MM.1S (cell line): ENCODE results near the gene PDZK1.

Source experiments
- DNase-seq: peaks from one replicate; pipeline ENCODE4 v3.0.0-alpha.2; 2015
- H2AFZ ChIP-seq: fragments of 300-600 bp; sonication (generic); 2 replicates; pipeline ENCODE4 v1.6.0; 2016; ENCODE audit warnings: antibody characterized with exemption, low read length
- H3F3A ChIP-seq: fragments of 300-600 bp; sonication (generic); 2 replicates; pipeline ENCODE4 v1.6.1; 2016; ENCODE audit warnings: mild to moderate bottlenecking, antibody characterized with exemption, low read length, moderate library complexity, mixed read lengths; ENCODE audit not compliant: insufficient read depth
- H3K27ac ChIP-seq: fragments of 300-600 bp; sonication (generic); 2 replicates; pipeline ENCODE4 v1.5.1; 2016; ENCODE audit warnings: mild to moderate bottlenecking, low read length
- H3K27me3 ChIP-seq: fragments of 300-600 bp; sonication (generic); replicated peaks from 2 replicates; pipeline ENCODE4 v1.6.0; 2016; ENCODE audit warnings: low read length; ENCODE audit not compliant: insufficient read depth
- H3K36me3 ChIP-seq: fragments of 300-600 bp; sonication (generic); replicated peaks from 2 replicates; pipeline ENCODE4 v1.6.1; 2016; ENCODE audit warnings: mild to moderate bottlenecking, low read length, mixed read lengths; ENCODE audit not compliant: insufficient read depth
- H3K4me1 ChIP-seq: fragments of 300-600 bp; sonication (generic); 2 replicates; pipeline ENCODE4 v1.6.1; 2016; ENCODE audit warnings: low read length, mixed read lengths
- H3K4me2 ChIP-seq: fragments of 300-600 bp; sonication (generic); 2 replicates; pipeline ENCODE4 v1.6.0; 2016; ENCODE audit warnings: low read depth, low read length
- H3K4me3 ChIP-seq: fragments of 300-600 bp; sonication (generic); 2 replicates; pipeline ENCODE4 v1.5.1; 2016; ENCODE audit warnings: low read length, mixed read lengths
- H3K79me2 ChIP-seq: fragments of 300-600 bp; sonication (generic); 2 replicates; pipeline ENCODE4 v1.6.1; 2016; ENCODE audit warnings: mixed run types, low read length, mixed read lengths
- H3K9ac ChIP-seq: fragments of 300-600 bp; sonication (generic); 2 replicates; pipeline ENCODE4 v1.6.1; 2016; ENCODE audit warnings: low read length, mixed read lengths
- H3K9me2 ChIP-seq: fragments of 300-600 bp; sonication (generic); replicated peaks from 2 replicates; pipeline ENCODE4 v1.6.1; 2016; ENCODE audit warnings: mild to moderate bottlenecking, low read length, mixed read lengths; ENCODE audit not compliant: insufficient read depth
- H3K9me3 ChIP-seq: fragments of 300-600 bp; sonication (generic); replicated peaks from 2 replicates; pipeline ENCODE4 v1.6.1; 2016; ENCODE audit warnings: mild to moderate bottlenecking, low read length, mixed read lengths; ENCODE audit not compliant: insufficient read depth
- H4K20me1 ChIP-seq: fragments of 300-600 bp; sonication (generic); 2 replicates; pipeline ENCODE4 v1.6.1; 2016; ENCODE audit warnings: mild to moderate bottlenecking, low read length, moderate library complexity, mixed read lengths; ENCODE audit not compliant: insufficient read depth
- CTCF ChIP-seq: fragments of 300-600 bp; sonication (generic); IDR thresholded peaks from 2 replicates; pipeline ENCODE4 v1.5.1; 2016; ENCODE audit warnings: antibody characterized with exemption, low read length, mixed read lengths
- EZH2 ChIP-seq: fragments of 300-600 bp; sonication (generic); optimal IDR thresholded peaks from 2 replicates; pipeline ENCODE3; 2017; ENCODE audit warnings: low read depth, mild to moderate bottlenecking, antibody characterized with exemption, low read length, mixed read lengths
- EZH2phosphoT487 ChIP-seq: fragments of 300-600 bp; sonication (generic); IDR thresholded peaks from 2 replicates; pipeline ENCODE4 v1.6.1; 2018; ENCODE audit warnings: antibody characterized with exemption, low read length

The PDZK1 gene

DNA sequence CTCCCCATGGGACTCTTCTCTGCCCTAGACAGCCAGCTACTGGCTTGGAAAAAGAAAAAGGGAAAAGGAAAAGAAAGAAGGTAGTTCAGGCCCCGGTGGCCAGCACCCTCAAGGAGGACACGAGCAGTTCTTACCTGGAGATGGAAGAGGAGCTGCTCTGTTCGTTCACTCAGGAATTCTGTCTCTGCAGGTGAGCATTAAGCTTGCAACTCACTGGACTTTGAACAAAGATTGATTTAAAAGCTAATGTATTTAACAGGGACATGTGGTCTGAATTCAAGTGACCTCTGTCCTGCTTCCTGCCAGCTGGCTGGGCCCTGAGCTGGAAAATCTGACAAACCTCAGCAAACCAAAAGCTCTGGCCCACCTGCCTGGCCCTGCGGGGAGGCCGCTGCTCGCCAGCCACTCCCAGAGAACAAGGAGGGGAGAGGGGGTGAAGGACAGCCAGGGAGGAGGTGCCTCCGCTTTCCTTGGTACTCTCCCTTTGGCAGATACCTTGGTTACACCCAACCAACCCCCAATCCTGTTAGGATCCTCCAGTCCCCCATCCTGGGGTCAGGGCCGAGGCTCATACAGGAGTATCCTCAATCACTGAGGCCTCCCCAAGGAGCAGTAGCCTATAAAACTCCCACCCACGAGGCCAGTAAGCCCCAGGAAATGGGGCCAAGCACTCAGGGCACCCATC is at the start of gene PDZK1:
Gene PDZK1 (minus strand): TSS at position 186 of the 685 bp plus-strand sequence. CDS start 19,347 bp downstream, outside the sequence.
- Histone ChIP-seq H2AFZ (no peak within 1 kb of the TSS), H3K4me1 (no peaks in the 10 kb centered on the region), H3F3A (no peaks in the 10 kb centered on the region), H3K36me3 (no peaks in the 10 kb centered on the region), H3K27ac (no peak within 1 kb of the TSS), H3K79me2 (no peaks in the 10 kb centered on the region), H4K20me1 (no peaks in the 10 kb centered on the region), H3K9me2 (no peaks in the 10 kb centered on the region), H3K9ac (no peak within 1 kb of the TSS), H3K4me2 (no peak within 1 kb of the TSS), H3K9me3 (no peaks in the 10 kb centered on the region), H3K27me3 (no peaks in the 10 kb centered on the region), H3K4me3 (no peak within 1 kb of the TSS)
- no peak for DNase-seq
- TF ChIP-seq EZH2phosphoT487: no peak
- no peak for TF ChIP-seq EZH2
- no peak for TF ChIP-seq CTCF

GRCh38 chr1:145751491-145752037 is 44.4 kb upstream of the PDZK1 start:
- no peak overlapping the region for H3K9ac ChIP-seq
- no peak overlapping the region for H3K4me2 ChIP-seq
- H3K27ac ChIP-seq: no peak overlapping the region
- no peaks in the 10 kb centered on the region for H3F3A ChIP-seq
- no peaks in the 10 kb centered on the region for H3K36me3 ChIP-seq
- H3K4me3 ChIP-seq: no peak overlapping the region
- no peaks in the 10 kb centered on the region for H3K79me2 ChIP-seq
- no peak for DNase-seq
- H3K27me3 ChIP-seq: no peaks in the 10 kb centered on the region
- no peak overlapping the region for H2AFZ ChIP-seq
- no peaks in the 10 kb centered on the region; the same call in 1 of the 2 replicates for H3K4me1 ChIP-seq
- no peaks in the 10 kb centered on the region for H4K20me1 ChIP-seq
- H3K9me3 ChIP-seq: no peaks in the 10 kb centered on the region
- H3K9me2 ChIP-seq: no peaks in the 10 kb centered on the region
- no peak for TF ChIP-seq EZH2phosphoT487
- TF ChIP-seq EZH2: no peak
- TF ChIP-seq CTCF: no peak

GRCh38 chr1:145750426-145750825 is 43.3 kb upstream of the PDZK1 start:
- Histone ChIP-seq H3K36me3 (no peaks in the 10 kb centered on the region), H3K9me3 (no peaks in the 10 kb centered on the region), H3K9me2 (no peaks in the 10 kb centered on the region), H3K4me1 (no peaks in the 10 kb centered on the region; the same call in 1 of the 2 replicates), H3K9ac (no peak overlapping the region), H3K4me3 (no peak overlapping the region), H3K27me3 (no peaks in the 10 kb centered on the region), H2AFZ (no peak overlapping the region), H4K20me1 (no peaks in the 10 kb centered on the region), H3K4me2 (no peak overlapping the region), H3K79me2 (no peaks in the 10 kb centered on the region), H3F3A (no peaks in the 10 kb centered on the region), H3K27ac (no peak overlapping the region)
- no peak for TF ChIP-seq EZH2phosphoT487
- no peak for TF ChIP-seq EZH2
- no peak for TF ChIP-seq CTCF
- DNase-seq: no peak
